Measurements from ENCODE around the gene ADIRF. TPM values are rescaled to one million over a fixed set of nuclear protein-coding genes. Genes with fewer than 3 reads are reported as not detected.
"Not testable (repeated sequence)": the region's sequence is repeated elsewhere in the genome, so short reads cannot be mapped to it uniquely, and the experiment has no call there.

ADIRF gene
- polyA plus RNA-seq: not detected

DNA sequence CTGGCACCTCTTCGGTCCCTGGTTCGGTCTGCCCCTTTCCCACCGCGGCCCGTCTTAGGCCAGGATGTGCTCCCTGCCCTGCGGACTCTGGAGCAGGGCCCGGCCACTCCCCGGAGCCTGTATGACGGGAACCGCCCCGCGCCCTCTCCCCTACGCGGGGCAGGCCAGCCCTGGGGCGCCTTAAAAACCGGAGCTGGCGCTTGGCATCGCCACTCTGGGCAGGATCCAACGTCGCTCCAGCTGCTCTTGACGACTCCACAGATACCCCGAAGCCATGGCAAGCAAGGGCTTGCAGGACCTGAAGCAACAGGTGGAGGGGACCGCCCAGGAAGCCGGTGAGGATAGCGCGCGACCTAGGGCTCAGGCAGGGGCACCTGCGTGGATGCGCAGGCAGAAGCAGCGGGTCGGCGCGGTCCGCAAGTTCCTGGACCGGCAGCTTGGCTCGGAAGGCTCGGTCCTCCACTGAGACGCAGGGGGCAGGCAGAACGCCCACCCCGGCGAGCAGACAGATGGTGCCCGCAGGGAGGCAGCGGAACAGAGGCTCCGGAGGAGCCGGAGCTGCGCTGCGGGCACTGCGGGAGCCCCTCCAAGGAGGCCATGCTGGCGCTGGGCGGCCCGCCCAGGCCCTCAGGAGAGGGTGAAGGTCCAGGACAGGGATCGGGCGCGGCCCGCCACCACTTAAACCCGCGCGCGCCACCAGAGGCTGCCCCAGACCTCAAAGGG lies at the start of gene ADIRF:
TSS of gene ADIRF (plus strand) at position 212 of the 723 bp plus-strand sequence. CDS start at position 275, 63 bp downstream.
- Mint-ChIP-seq H3K27ac (peak within 1 kb of the TSS in 1 of 3 donors; percentile 47), H3K27me3 (peaks cover 7% of the 10 kb centered on the region), H3K4me3 (peak within 1 kb of the TSS in 1 of 4 donors; percentile 73), H3K9me3 (no peaks in the 10 kb centered on the region), H3K4me1 (peaks cover 5 to 25% (median 20%) of the 10 kb centered on the region in 3 donors), H3K36me3 (no peaks in the 10 kb centered on the region)

DNA sequence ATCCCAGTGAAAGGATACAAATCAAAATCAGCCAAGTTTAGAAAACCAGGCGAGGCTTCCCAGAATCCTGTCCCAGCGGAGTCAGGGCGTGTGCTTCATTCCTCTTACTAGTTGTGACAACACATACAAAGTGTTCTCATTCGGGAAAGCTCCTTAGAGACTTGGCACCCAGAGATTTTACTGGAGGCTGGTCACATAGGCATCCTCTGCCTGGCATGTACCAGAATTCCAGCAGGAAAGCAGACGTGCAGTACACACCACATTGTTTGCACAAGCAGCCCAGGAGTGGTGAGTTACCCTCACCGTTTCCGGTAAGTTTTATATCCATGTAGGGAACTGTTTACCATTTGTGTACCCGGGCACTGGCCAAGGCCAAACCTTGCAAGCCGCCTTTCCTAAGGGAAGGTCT lies 45.7 kb upstream of the ADIRF start:
- Mint-ChIP-seq H3K36me3 (peaks cover 2% of the 10 kb centered on the region), H3K9me3 (no peaks in the 10 kb centered on the region), H3K27ac (peak overlapping the region in 1 of 3 donors; percentile 24), H3K27me3 (no peaks in the 10 kb centered on the region), H3K4me1 (no peaks in the 10 kb centered on the region), H3K4me3 (no peak overlapping the region)

DNA sequence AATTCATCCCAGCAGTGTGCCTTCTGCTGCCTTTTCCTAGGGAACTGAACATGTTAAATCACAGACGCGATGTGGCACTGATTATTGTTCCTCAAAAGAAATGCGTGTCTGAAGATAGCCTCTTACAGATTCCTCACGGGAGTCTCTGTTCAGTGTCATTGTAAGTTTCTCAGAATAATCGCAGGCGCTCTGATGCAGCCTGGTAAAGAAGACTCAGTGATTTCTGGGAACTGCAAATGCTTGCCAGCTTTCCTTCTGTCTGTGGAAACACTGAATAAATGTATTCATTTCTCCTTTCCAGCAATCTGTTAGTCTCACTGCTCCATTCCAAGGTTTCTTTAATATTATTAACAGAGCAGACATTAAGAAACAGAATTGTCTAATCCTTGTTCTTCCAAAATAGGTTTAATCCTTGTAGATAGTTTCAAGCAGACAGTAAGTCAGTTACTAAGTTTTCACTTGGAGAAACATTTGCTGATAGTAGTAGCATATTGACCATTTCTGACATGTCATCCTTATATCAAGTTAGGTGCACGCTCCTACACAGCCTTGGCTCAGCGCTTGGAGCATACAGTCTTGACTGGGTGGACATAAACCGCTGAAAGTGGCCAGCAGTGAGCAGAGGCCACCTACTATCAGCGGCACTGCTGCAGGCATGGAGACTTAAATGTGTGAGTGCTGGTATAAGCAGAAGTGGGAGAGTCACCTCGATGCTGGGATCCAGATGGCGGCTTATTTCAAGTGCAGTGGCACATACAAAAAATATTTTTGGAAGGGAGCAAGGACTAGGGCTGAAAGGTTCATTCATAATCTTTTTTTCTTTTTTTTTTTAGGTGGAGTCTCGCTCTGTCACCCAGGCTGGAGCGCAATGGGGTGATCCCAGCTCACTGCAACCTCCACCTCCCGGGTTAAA lies 38.6 kb upstream of the ADIRF start:
- Mint-ChIP-seq H3K4me1 (no peaks in the 10 kb centered on the region), H3K27me3 (no peaks in the 10 kb centered on the region), H3K9me3 (no peaks in the 10 kb centered on the region), H3K4me3 (no peak overlapping the region), H3K27ac (no peak overlapping the region), H3K36me3 (peaks cover 5% of the 10 kb centered on the region)

DNA sequence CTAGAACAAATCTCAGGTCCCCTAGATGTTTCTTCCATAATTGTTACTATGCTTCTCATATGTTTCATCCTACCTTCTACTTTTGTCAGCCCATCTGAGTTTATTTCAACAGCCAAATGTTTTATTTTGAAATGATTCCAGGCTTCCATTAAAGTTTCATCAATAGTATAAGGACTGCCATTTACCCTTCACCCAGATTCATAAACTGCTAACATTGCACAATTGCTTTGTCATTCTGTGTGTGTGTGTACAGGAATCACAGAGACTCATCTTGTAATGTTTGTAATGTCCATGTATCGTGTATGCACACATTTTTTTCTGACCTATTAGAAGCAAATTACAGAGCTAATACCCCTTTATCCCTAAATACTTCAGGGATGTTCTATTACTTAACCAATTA lies 36.4 kb upstream of the ADIRF start:
- Mint-ChIP-seq H3K36me3 (peaks cover 5% of the 10 kb centered on the region), H3K9me3 (no peaks in the 10 kb centered on the region), H3K4me3 (no peak overlapping the region), H3K27ac (no peak overlapping the region), H3K27me3 (no peaks in the 10 kb centered on the region), H3K4me1 (peaks cover 0 to 1% (median 0%) of the 10 kb centered on the region in 3 donors)

DNA sequence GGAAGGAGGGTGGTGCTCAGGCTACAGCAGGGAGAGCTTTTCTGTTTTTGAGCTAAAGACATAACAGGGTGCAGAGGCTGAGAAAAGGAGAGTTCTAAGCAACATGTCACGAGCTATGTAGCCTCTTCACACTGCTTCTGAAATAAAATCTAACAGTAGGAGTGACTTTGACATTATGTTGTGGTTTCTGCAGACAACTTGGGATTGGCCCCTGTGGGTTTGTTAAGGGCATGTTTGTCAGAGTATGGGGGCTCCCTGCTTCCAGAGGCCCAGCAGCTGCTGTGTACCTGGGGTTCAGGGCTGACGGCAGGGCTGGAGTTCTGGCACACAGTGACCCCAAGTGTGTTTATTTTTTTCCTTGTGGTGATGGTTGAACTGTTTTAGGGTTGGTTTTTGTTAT lies 35.6 kb upstream of the ADIRF start:
- Mint-ChIP-seq H3K4me3 (no peak overlapping the region), H3K36me3 (peaks cover 5% of the 10 kb centered on the region), H3K27ac (no peak overlapping the region), H3K4me1 (peaks cover 0 to 1% (median 0%) of the 10 kb centered on the region in 3 donors), H3K27me3 (no peaks in the 10 kb centered on the region), H3K9me3 (no peaks in the 10 kb centered on the region)

DNA sequence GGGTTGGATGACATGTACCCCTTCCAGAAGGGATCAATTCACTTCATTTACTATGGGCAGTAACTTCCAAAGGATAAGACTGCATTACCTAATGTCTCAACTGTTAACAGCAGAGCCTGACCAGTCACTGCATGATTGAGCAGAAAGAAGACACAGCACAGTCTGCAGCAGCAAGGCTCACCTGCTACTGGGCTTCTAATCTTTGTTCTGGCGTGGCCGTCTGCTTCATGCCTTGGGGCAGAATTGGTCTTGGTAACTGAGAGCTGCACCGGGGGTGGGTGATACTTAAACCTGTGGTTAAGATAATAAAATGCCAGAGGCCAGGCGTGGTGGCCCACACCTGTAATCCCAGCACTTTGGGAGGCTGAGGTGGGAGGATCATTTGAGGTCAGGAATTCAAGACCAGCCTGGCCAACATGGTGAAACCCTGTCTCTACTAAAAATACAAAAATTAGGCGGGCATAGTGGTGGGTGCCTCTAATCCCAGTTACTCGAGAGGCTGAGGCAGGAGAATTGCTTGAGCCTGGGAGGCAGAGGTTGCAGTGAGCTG lies 34.0 kb upstream of the ADIRF start:
- not testable (repeated sequence) for H3K4me1 Mint-ChIP-seq, H3K36me3 Mint-ChIP-seq, H3K27ac Mint-ChIP-seq, H3K27me3 Mint-ChIP-seq, H3K9me3 Mint-ChIP-seq, H3K4me3 Mint-ChIP-seq

DNA sequence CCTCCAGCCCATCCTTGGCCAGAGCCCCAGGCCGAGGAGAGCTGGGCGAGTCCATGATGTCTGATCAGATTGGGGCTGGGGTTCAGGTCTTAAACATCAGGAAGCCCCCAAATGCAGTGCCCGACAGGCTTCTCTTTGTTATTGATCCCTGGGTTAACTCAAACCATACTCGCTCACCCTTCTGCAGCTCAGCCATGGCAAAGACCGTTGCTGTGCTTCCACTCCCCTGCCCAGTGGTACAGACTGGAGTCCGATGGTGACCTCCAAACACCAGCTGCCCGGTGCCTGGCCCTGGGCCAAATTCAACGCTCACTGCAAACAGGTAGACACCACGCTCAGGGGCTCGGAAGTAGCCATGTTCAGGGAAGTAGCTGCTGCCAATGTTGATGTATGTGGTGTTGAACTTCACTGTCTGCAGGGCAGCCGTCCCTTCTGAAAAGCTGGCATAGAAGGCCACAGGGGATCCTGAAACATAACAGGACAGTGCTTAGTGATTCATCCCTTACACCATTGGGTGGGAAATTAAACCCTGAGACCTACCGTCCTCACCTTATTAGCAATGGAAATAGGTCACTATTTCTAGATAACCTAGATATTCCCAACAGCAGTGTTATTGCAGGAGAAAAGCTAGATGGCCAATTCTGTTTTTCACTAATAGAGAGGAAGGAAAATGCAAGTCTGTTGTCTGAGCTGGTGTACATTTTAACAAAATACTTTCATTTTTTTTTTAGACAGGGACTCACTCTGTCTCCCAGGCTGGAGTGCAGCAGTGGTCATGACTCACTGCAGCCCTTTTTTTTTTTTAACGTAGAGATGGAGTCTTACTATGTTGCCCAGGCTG lies 31.4 kb upstream of the ADIRF start:
- Mint-ChIP-seq H3K4me1 (peaks cover 0 to 1% (median 1%) of the 10 kb centered on the region in 3 donors), H3K27ac (no peak overlapping the region), H3K36me3 (peaks cover 2% of the 10 kb centered on the region), H3K9me3 (no peaks in the 10 kb centered on the region), H3K27me3 (no peaks in the 10 kb centered on the region), H3K4me3 (no peak overlapping the region)

DNA sequence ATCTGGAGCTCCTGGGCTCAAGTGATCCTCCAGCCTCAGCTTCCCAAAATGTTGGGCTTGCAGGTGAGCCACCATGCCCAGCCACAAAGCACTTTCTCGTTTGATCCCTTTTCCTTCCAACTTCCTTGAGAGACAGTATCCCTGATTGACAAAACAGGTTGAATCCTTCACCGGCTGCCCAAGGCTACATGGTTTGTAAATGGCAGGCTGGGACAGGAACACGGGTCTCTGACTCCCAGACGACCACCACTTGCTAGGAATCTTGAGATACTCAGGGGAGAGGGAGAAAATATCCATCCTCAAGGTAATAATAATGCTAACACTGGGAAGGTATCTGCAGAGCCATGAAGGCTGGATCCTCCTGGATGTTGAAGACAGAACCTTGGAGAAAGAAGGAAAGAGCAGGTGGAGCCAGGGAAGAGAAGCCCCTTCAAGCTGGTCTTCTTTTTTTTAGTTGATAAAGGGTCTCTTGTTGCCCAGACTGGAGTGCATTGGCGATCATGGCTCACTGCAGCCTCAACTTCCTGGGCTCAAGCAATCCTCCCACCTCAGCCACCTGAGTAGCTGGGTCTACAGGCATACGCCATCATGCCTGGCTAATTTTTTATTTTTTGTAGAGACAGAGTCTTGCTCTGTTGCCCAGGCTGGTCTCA lies 30.7 kb upstream of the ADIRF start:
- no peaks in the 10 kb centered on the region for H3K27me3 Mint-ChIP-seq
- no peak overlapping the region for H3K27ac Mint-ChIP-seq
- peaks cover 0 to 1% (median 1%) of the 10 kb centered on the region in 3 donors for H3K4me1 Mint-ChIP-seq
- H3K36me3 Mint-ChIP-seq: peaks cover 2% of the 10 kb centered on the region
- no peaks in the 10 kb centered on the region for H3K9me3 Mint-ChIP-seq
- H3K4me3 Mint-ChIP-seq: peak overlapping the region in 1 of 4 donors; percentile 41

DNA sequence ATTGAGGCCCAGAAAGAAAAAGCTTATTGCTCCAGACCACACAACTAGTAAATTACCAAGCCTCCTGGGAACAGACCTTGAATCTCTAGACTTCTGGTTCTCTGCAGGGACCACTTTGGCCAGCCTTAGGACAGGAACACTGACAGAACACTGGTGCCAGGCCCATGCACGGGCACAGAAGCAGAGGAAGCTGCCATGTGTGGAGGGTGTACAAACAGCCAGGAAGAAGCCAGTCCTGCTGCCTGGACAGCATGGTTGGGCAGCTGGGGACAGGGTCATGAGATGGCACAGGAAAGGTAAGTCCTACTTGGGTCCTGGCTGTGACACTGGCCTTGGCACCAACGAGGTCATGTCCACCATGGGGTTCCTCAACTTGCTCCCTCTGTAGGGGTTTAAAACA lies 30.0 kb upstream of the ADIRF start:
- Mint-ChIP-seq H3K36me3 (no peaks in the 10 kb centered on the region), H3K4me1 (peaks cover 0 to 1% (median 1%) of the 10 kb centered on the region in 3 donors), H3K27me3 (no peaks in the 10 kb centered on the region), H3K27ac (peak overlapping the region in 1 of 3 donors; percentile 53), H3K9me3 (no peaks in the 10 kb centered on the region), H3K4me3 (no peak overlapping the region)

DNA sequence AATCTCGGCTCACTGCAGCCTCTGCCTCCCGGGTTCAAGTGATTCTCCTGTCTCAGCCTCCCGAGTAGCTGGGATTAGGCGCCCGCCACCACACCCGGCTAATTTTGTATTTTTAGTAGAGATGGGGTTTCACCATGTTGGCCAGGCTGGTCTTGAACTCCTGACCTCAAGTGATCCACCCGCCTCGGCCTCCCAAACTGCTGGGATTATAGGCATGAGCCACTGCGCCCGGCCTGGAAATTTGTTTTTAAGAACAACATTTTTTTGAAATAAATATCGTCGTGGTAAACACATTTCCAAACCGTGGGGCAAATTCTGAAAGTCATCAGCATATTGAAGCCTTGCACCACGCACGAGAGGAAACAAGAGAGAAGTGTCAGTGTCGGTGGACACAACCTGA lies 28.2 kb upstream of the ADIRF start:
- H3K4me1 Mint-ChIP-seq, H3K36me3 Mint-ChIP-seq, H3K27ac Mint-ChIP-seq, H3K9me3 Mint-ChIP-seq, H3K27me3 Mint-ChIP-seq: not testable (repeated sequence)
- peak overlapping the region in 2 of 4 donors; percentile 68 to 76 for H3K4me3 Mint-ChIP-seq

DNA sequence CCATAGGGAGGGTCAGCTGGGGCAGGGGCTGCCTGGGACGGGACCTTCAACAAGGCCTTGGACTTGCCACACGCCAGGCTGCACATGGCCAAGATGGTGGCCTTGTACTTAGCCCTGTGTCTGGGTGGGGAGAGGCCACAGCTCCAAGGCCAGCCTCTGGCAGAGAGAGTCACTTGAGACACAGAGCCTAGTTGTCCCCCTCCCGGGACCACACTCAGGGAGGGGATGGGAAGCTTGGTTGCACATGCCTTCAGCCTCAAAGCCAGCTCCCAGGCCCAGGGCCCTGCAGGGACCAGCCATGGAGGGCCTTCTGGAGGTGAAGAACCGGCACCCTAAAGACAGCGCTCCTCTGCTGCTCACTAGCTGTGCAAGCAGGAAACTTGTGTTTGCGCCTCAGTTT lies 27.6 kb upstream of the ADIRF start:
- peaks cover 0 to 1% (median 1%) of the 10 kb centered on the region in 3 donors for H3K4me1 Mint-ChIP-seq
- no peaks in the 10 kb centered on the region for H3K27me3 Mint-ChIP-seq
- no peaks in the 10 kb centered on the region for H3K9me3 Mint-ChIP-seq
- no peak overlapping the region for H3K27ac Mint-ChIP-seq
- H3K4me3 Mint-ChIP-seq: no peak overlapping the region
- H3K36me3 Mint-ChIP-seq: no peaks in the 10 kb centered on the region

DNA sequence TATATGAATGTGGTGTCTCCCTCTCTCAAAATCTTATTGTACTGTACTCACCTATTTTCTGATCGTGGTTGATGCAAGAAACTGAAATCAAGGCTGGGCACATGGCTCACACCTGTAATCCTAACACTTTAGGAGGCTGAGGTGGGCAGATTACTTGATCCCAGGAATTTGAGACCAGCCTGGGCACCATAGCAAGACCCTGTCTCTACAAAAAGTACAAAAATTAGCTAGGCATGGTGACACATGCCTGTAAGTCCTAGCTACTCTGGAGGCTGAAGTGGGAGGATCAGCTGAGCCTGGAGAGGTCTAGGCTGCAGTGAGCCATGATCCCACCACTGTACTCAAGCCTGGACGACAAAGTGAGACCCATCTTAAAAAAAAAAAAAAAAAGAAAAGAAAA lies 26.9 kb upstream of the ADIRF start:
- Mint-ChIP-seq H3K36me3 (no peaks in the 10 kb centered on the region), H3K4me3 (no peak overlapping the region), H3K9me3 (no peaks in the 10 kb centered on the region), H3K27me3 (peaks cover 2% of the 10 kb centered on the region), H3K27ac (no peak overlapping the region), H3K4me1 (peaks cover 0 to 1% (median 0%) of the 10 kb centered on the region in 3 donors)

DNA sequence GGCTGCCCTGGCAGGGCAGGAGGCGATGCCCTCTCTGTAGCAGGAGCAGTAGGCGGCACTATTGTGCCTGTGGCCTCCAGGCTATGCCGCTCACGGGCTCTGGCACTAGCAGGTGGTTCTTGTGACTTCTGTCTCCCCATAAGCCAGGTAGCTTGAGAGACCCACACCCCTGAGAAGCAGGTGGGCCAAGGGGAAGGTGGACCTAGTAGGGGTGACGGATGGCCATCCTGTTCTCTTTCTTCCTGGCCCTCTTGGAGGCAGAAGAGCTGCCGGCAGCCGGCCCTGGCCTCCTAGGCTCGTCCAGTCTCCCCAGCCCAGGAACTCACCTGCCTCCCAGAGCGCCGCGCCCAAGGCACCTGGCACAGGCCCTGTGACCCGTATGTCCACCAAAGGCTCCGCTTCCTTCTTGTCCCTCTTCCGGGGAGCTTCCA lies 26.3 kb upstream of the ADIRF start:
- peaks cover 0 to 1% (median 0%) of the 10 kb centered on the region in 3 donors for H3K4me1 Mint-ChIP-seq
- H3K27ac Mint-ChIP-seq: peak overlapping the region in 1 of 3 donors; percentile 62
- no peaks in the 10 kb centered on the region for H3K36me3 Mint-ChIP-seq
- H3K4me3 Mint-ChIP-seq: no peak overlapping the region
- H3K27me3 Mint-ChIP-seq: peaks cover 7% of the 10 kb centered on the region
- no peaks in the 10 kb centered on the region for H3K9me3 Mint-ChIP-seq
